ENCODE data around the gene WDR93. TPM values are rescaled to one million over a fixed set of nuclear protein-coding genes. Genes with fewer than 3 reads are reported as not detected.
"Not testable (repeated sequence)": the region's sequence is repeated elsewhere in the genome, so short reads cannot be mapped to it uniquely, and the experiment has no call there.

Gene WDR93
- polyA plus RNA-seq, 3 donors, result not detected

GRCh38 chr15:89781891-89782618 is 91.4 kb downstream of the WDR93 start:
- no peak overlapping the region for H3K9ac ChIP-seq (ENCODE audit: insufficient read depth, low read length, poor library complexity, severe bottlenecking)
- Mint-ChIP-seq H3K36me3 (peaks cover 21 to 31% of the 10 kb centered on the region in 2 donors), H3K27me3 (ENCODE audit: low read depth in 3 of 3) (peaks cover 2 to 7% (median 6%) of the 10 kb centered on the region in 3 donors), H3K4me1 (peaks cover 37% of the 10 kb centered on the region), H3K27ac (peak overlapping the region; percentile 84 to 96 (median 94)), H3K4me3 (peak overlapping the region; percentile 11 to 62), H3K9me3 (no peaks in the 10 kb centered on the region)
- peak overlapping the region; percentile 36 to 78 for H3K27ac ChIP-seq (ENCODE audit: low read depth in 1 of 2, low read length in 2 of 2)
- H3K36me3 ChIP-seq (replicated peaks in 1 of 2; ENCODE audit: control insufficient read depth in 1 of 2, insufficient read depth in 2 of 2, low read length in 2 of 2), result peaks cover 24 to 31% of the 10 kb centered on the region in 2 donors
- H3K4me1 ChIP-seq (ENCODE audit: control insufficient read depth in 1 of 2, insufficient read depth in 2 of 2, low read length in 2 of 2), result peaks cover 28 to 43% of the 10 kb centered on the region in 2 donors
- peaks cover 37% of the 10 kb centered on the region for H4K20me1 ChIP-seq (ENCODE audit: insufficient read depth, low read length)
- peak overlapping the region; percentile 38 for H3K4me2 ChIP-seq (replicated peaks; ENCODE audit: extremely low read depth, low read length, poor library complexity, severe bottlenecking)
- intact Hi-C loops (cut with micrococcal nuclease), result loop anchor here in 1 of 2 donors (2.0 to 5.0 kb wide), 2 partner anchors 39 to 65 kb away; no protein-coding TSS in a partner anchor
- DNase-seq, result peak; percentile 79 to 88 (median 81)
- no peak overlapping the region for H2AFZ ChIP-seq (ENCODE audit: insufficient read depth, low read depth, low read length, poor library complexity, severe bottlenecking)
- WGBS (ENCODE audit: insufficient coverage), result 58% methylated on average over 9 of the region's 15 CpGs
- no peaks in the 10 kb centered on the region for H3K9me3 ChIP-seq (replicated peaks in 1 of 2; ENCODE audit: control insufficient read depth in 1 of 2, insufficient read depth in 1 of 2, low read length in 2 of 2)
- peak overlapping the region in 1 of 3 experiments; percentile 39 for H3K4me3 ChIP-seq (replicated peaks in 1 of 3; ENCODE audit: low read depth in 2 of 3, low read length in 3 of 3)
- TF ChIP-seq, protein P1, sequence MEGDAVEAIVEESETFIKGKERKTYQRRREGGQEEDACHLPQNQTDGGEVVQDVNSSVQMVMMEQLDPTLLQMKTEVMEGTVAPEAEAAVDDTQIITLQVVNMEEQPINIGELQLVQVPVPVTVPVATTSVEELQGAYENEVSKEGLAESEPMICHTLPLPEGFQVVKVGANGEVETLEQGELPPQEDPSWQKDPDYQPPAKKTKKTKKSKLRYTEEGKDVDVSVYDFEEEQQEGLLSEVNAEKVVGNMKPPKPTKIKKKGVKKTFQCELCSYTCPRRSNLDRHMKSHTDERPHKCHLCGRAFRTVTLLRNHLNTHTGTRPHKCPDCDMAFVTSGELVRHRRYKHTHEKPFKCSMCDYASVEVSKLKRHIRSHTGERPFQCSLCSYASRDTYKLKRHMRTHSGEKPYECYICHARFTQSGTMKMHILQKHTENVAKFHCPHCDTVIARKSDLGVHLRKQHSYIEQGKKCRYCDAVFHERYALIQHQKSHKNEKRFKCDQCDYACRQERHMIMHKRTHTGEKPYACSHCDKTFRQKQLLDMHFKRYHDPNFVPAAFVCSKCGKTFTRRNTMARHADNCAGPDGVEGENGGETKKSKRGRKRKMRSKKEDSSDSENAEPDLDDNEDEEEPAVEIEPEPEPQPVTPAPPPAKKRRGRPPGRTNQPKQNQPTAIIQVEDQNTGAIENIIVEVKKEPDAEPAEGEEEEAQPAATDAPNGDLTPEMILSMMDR (IDR thresholded peaks at IDR 0.05), result no peak
- H3K79me2 ChIP-seq (ENCODE audit: insufficient read depth, low read length), result no peaks in the 10 kb centered on the region
- peaks cover 0 to 2% of the 10 kb centered on the region in 2 donors for H3K27me3 ChIP-seq (ENCODE audit: control insufficient read depth in 2 of 2, insufficient read depth in 2 of 2, low read length in 2 of 2)

- not testable (repeated sequence) for H3K9me3 ChIP-seq (replicated peaks in 1 of 2; ENCODE audit: control insufficient read depth in 1 of 2, insufficient read depth in 1 of 2, low read length in 2 of 2); H3K9ac ChIP-seq (ENCODE audit: insufficient read depth, low read length, poor library complexity, severe bottlenecking); DNase-seq; H2AFZ ChIP-seq (ENCODE audit: insufficient read depth, low read depth, low read length, poor library complexity, severe bottlenecking); H3K79me2 ChIP-seq (ENCODE audit: insufficient read depth, low read length); H3K27me3 ChIP-seq (ENCODE audit: control insufficient read depth in 2 of 2, insufficient read depth in 2 of 2, low read length in 2 of 2); H3K4me3 Mint-ChIP-seq; H3K27me3 Mint-ChIP-seq (ENCODE audit: low read depth in 3 of 3); H3K4me2 ChIP-seq (replicated peaks; ENCODE audit: extremely low read depth, low read length, poor library complexity, severe bottlenecking); H3K4me3 ChIP-seq (replicated peaks in 1 of 3; ENCODE audit: low read depth in 2 of 3, low read length in 3 of 3); H3K9me3 Mint-ChIP-seq
- Mint-ChIP-seq H3K27ac (peak overlapping the region in 6 of 7 donors; percentile 71 to 94 (median 88)), H3K36me3 (peaks cover 25 to 36% of the 10 kb centered on the region in 2 donors), H3K4me1 (peaks cover 32% of the 10 kb centered on the region)
- intact Hi-C loops (cut with micrococcal nuclease), result loop anchor here in 1 of 2 donors (5.0 kb wide), 1 partner anchor 65 kb away; no protein-coding TSS in a partner anchor
- Histone ChIP-seq H3K4me1 (ENCODE audit: control insufficient read depth in 1 of 2, insufficient read depth in 2 of 2, low read length in 2 of 2) (peaks cover 27 to 39% of the 10 kb centered on the region in 2 donors), H3K27ac (ENCODE audit: low read depth in 1 of 2, low read length in 2 of 2) (peak overlapping the region in 1 of 2 donors; percentile 78), H3K36me3 (replicated peaks in 1 of 2; ENCODE audit: control insufficient read depth in 1 of 2, insufficient read depth in 2 of 2, low read length in 2 of 2) (peaks cover 26 to 37% of the 10 kb centered on the region in 2 donors), H4K20me1 (ENCODE audit: insufficient read depth, low read length) (peaks cover 43% of the 10 kb centered on the region)
- WGBS (ENCODE audit: insufficient coverage), result 100% methylated on average over 3 of the region's 9 CpGs
These were observed 92.0 kb downstream of the WDR93 start for GRCh38 chr15:89782619-89782950.

Measured in CD14-positive monocyte (primary cell).